ENCODE data around the gene RIC8B. TPM values are rescaled to one million over a fixed set of nuclear protein-coding genes. Genes with fewer than 3 reads are reported as not detected.

RIC8B gene
- total RNA-seq, 2 donors from 2014 or later = 13.9 to 14.6 TPM

- no peak overlapping the region for H3K27ac ChIP-seq
- intact Hi-C loops (cut with DNase I) = no loop called here
- H3K27me3 ChIP-seq = no peaks in the 10 kb centered on the region
These were observed 6.3 kb upstream of the RIC8B start for GRCh38 chr12:106767954-106768822.

GRCh38 chr12:106769078-106769477, 5.4 kb upstream of the RIC8B start:
- intact Hi-C loops (cut with DNase I) = no loop called here
- Histone ChIP-seq H3K27me3 (no peaks in the 10 kb centered on the region), H3K36me3 (no peaks in the 10 kb centered on the region), H3K27ac (no peak overlapping the region), H3K4me1 (no peaks in the 10 kb centered on the region), H3K9ac (ENCODE audit: low read depth in 2 of 2, low read length in 2 of 2) (no peak overlapping the region), H3K9me3 (no peaks in the 10 kb centered on the region), H3K4me3 (no peak overlapping the region)
- TF ChIP-seq CTCF (IDR thresholded peaks at IDR 0.05) = no peak
- DNase-seq = no peak

More at GRCh38 chr12:106767954-106768822, 6.3 kb upstream of the RIC8B start:
- no peak for DNase-seq
- no peak for TF ChIP-seq CTCF (IDR thresholded peaks at IDR 0.05)
- no peaks in the 10 kb centered on the region for H3K4me1 ChIP-seq
- H3K9me3 ChIP-seq = no peaks in the 10 kb centered on the region
- H3K36me3 ChIP-seq = no peaks in the 10 kb centered on the region
- H3K9ac ChIP-seq (ENCODE audit: low read depth in 2 of 2, low read length in 2 of 2) = no peak overlapping the region
- H3K4me3 ChIP-seq = no peak overlapping the region

- Histone ChIP-seq H3K27ac (no peak overlapping the region), H3K9ac (ENCODE audit: low read depth in 2 of 2, low read length in 2 of 2) (no peak overlapping the region), H3K9me3 (no peaks in the 10 kb centered on the region), H3K27me3 (no peaks in the 10 kb centered on the region), H3K4me1 (no peaks in the 10 kb centered on the region), H3K4me3 (no peak overlapping the region), H3K36me3 (no peaks in the 10 kb centered on the region)
- no peak for TF ChIP-seq CTCF (IDR thresholded peaks at IDR 0.05)
- intact Hi-C loops (cut with DNase I) = no loop called here
- no peak for DNase-seq
These were observed 4.9 kb upstream of the RIC8B start for GRCh38 chr12:106769546-106769945.

- H3K27me3 ChIP-seq = no peaks in the 10 kb centered on the region
- intact Hi-C loops (cut with DNase I) = no loop called here
- no peaks in the 10 kb centered on the region for H3K9me3 ChIP-seq
- H3K9ac ChIP-seq (ENCODE audit: low read depth in 2 of 2, low read length in 2 of 2) = no peak overlapping the region
- DNase-seq = no peak
- no peak overlapping the region for H3K27ac ChIP-seq
- TF ChIP-seq CTCF (IDR thresholded peaks at IDR 0.05) = no peak
- no peaks in the 10 kb centered on the region for H3K4me1 ChIP-seq
- no peaks in the 10 kb centered on the region for H3K36me3 ChIP-seq
- no peak overlapping the region for H3K4me3 ChIP-seq
These were observed 3.1 kb upstream of the RIC8B start for GRCh38 chr12:106771425-106771824.

GRCh38 chr12:106773286-106774004, 1.0 kb upstream of the RIC8B start:
- Histone ChIP-seq H3K27ac (peak overlapping the region; percentile 88), H3K27me3 (no peaks in the 10 kb centered on the region), H3K36me3 (no peaks in the 10 kb centered on the region), H3K9ac (ENCODE audit: low read depth in 2 of 2, low read length in 2 of 2) (peak overlapping the region; percentile 70 to 76), H3K9me3 (no peaks in the 10 kb centered on the region), H3K4me3 (peak overlapping the region; percentile 85), H3K4me1 (no peaks in the 10 kb centered on the region)
- TF ChIP-seq CTCF (IDR thresholded peaks at IDR 0.05) = no peak
- DNase-seq = no peak
- intact Hi-C loops (cut with DNase I) = no loop called here

All from colonic mucosa (tissue), 4 donors.